HepG2 (cell line): ENCODE measurements around the gene WDR73. TPM values are rescaled to one million over a fixed set of nuclear protein-coding genes. Genes with fewer than 3 reads are reported as not detected.

Experiments
- ATAC-seq: fragments of 200-7000 bp; cut with Tn5 transposase; 3 replicates; pipeline ENCODE4 v1.9.1; 2020; ENCODE audit warnings: mild to moderate bottlenecking, moderate library complexity
- BruUV-seq: library from RNA; stranded (reverse); fragments of 400-500 nt; replicated peaks from 2 replicates; lab custom pipeline; 2021; lab: Mats Ljungman, UMichigan
- CTCF ChIA-PET: fragments of 300-600 bp; formaldehyde crosslinking; extraction: SDS; loops from one replicate; lab custom pipeline; 2021; ENCODE audit warnings: low total read pairs, inconsistent platforms, low intra/inter-chr PET ratio; lab: Yijun Ruan, JAX
- POLR2A ChIA-PET: fragments of 350-600 bp; sonication (Branson Sonifier 250); formaldehyde crosslinking; loops from one replicate; lab custom pipeline; 2020; ENCODE audit warnings: antibody characterized with exemption, inconsistent platforms; lab: Yijun Ruan, JAX
- DNase-seq: peaks from one replicate; pipeline ENCODE4 v3.0.0-alpha.2; 2015; ENCODE audit warnings: low spot score
- FAIRE-seq: peaks from 3 replicates; lab custom pipeline; 2011; peaks lifted over from hg19 to GRCh38; lab: Jason Lieb, UNC
- H2AFZ ChIP-seq: one replicate; pipeline ENCODE4 v1.6.1; 2011; ENCODE audit warnings: low read length, inconsistent platforms
- H3K27ac ChIP-seq: fragments of 300-600 bp; 3 replicates; pipeline ENCODE4 v1.8.0; 2011; ENCODE audit warnings: mixed run types, mild to moderate bottlenecking, mixed read lengths, low read length, inconsistent platforms; ENCODE audit not compliant: insufficient read depth; ENCODE audit errors: extremely low read length
- H3K27me3 ChIP-seq, 2 experiments: fragments of 200-600 bp in 1 of 2; 2 replicates in 1 of 2; 3 replicates in 1 of 2; pipeline versions ENCODE4 v1.6.0 to v1.8.0; 2011; ENCODE audit warnings: low read length in 2 of 2, mild to moderate bottlenecking in 2 of 2, moderate library complexity in 2 of 2, inconsistent platforms in 1 of 2; ENCODE audit not compliant: insufficient read depth in 2 of 2, control insufficient read depth in 1 of 2
- H3K36me3 ChIP-seq, 2 experiments: fragments of 200-600 bp in 1 of 2; replicated peaks in 1 of 2; 2 replicates in 1 of 2; 3 replicates in 1 of 2; pipeline versions ENCODE4 v1.5.1 to v1.8.0; 2011; ENCODE audit warnings: low read length in 2 of 2, inconsistent platforms in 1 of 2; ENCODE audit not compliant: insufficient read depth in 2 of 2, control insufficient read depth in 1 of 2
- H3K4me1 ChIP-seq: 2 replicates; pipeline ENCODE4 v1.5.1; 2012; ENCODE audit warnings: low read length, inconsistent platforms; ENCODE audit not compliant: insufficient read depth
- H3K4me2 ChIP-seq: 2 replicates; pipeline ENCODE4 v1.6.0; 2011; ENCODE audit warnings: low read depth, low read length, inconsistent platforms
- H3K4me3 ChIP-seq, 3 experiments: fragments of 200-600 bp in 1 of 3; sonication (generic), shearing (Covaris generic) in 1 of 3; replicated peaks in 1 of 3; 2 replicates each; pipeline ENCODE4 v1.5.1; 2011 to 2016; ENCODE audit warnings: low read length in 3 of 3, inconsistent platforms in 2 of 3, low read depth in 2 of 3, mild to moderate bottlenecking in 2 of 3, control low read depth in 1 of 3, mixed read lengths in 1 of 3; ENCODE audit not compliant: insufficient read depth in 1 of 3
- H3K79me2 ChIP-seq: one replicate; pipeline ENCODE4 v1.6.1; 2011; ENCODE audit warnings: low read length, inconsistent platforms; ENCODE audit not compliant: insufficient read depth
- H3K9ac ChIP-seq: 2 replicates; pipeline ENCODE4 v1.6.0; 2011; ENCODE audit warnings: mild to moderate bottlenecking, low read depth, low read length, inconsistent platforms; ENCODE audit not compliant: insufficient read depth
- H3K9me3 ChIP-seq: 2 replicates; pipeline ENCODE4 v1.5.1; 2012; ENCODE audit warnings: mild to moderate bottlenecking, low read length
- H4K20me1 ChIP-seq: 2 replicates; pipeline ENCODE4 v1.6.0; 2011; ENCODE audit warnings: inconsistent platforms, mild to moderate bottlenecking, low read length, moderate library complexity; ENCODE audit not compliant: insufficient read depth
- ATRX ChIP-seq: sonication (generic); formaldehyde crosslinking; IDR thresholded peaks from 2 replicates; pipeline ENCODE4 v1.4.0; 2020; ENCODE audit warnings: missing genetic modification reagents, borderline replicate concordance
- BORCS8-MEF2B ChIP-seq: sonication (generic); formaldehyde crosslinking; IDR thresholded peaks from 2 replicates; pipeline ENCODE4 v1.8.0; 2022; ENCODE audit warnings: mild to moderate bottlenecking, missing genetic modification reagents
- MTA1 ChIP-seq: sonication (generic); formaldehyde crosslinking; IDR thresholded peaks from 2 replicates; pipeline ENCODE4 v1.4.0; 2020; ENCODE audit warnings: missing genetic modification reagents, mild to moderate bottlenecking, borderline replicate concordance
- NCOA1 ChIP-seq: sonication (generic); formaldehyde crosslinking; IDR thresholded peaks from 2 replicates; pipeline ENCODE4 v1.9.0; 2021; ENCODE audit warnings: missing genetic modification reagents
- RBFOX2 ChIP-seq: fragments of 200-400 bp; formaldehyde crosslinking; IDR thresholded peaks from 2 replicates; pipeline ENCODE4 v1.6.1; 2017; ENCODE audit warnings: low read depth, mild to moderate bottlenecking, low read length
- SAFB2 ChIP-seq: sonication (generic); formaldehyde crosslinking; IDR thresholded peaks from 2 replicates; pipeline ENCODE4 v1.5.1; 2020; ENCODE audit warnings: missing genetic modification reagents, low read depth, mild to moderate bottlenecking, borderline replicate concordance
- SRSF4 ChIP-seq: fragments of 200-400 bp; formaldehyde crosslinking; IDR thresholded peaks from one replicate; pipeline ENCODE4 v1.6.1; 2018; ENCODE audit warnings: mild to moderate bottlenecking, low read depth, low read length, moderate library complexity; ENCODE audit not compliant: poor library complexity, severe bottlenecking
- ZFP62 ChIP-seq: sonication (generic); formaldehyde crosslinking; IDR thresholded peaks from 2 replicates; pipeline ENCODE4 v1.4.0; 2020; ENCODE audit warnings: missing genetic modification reagents
- WGBS: methylation state at CpG from one replicate; pipeline ENCODE4 v1.1.6; 2017; ENCODE audit warnings: low lambda C conversion rate; 5-methylcytosine and 5-hydroxymethylcytosine counted together
- in situ Hi-C: cut with HindIII; loops from 2 replicates; pipeline ENCODE4 v1.10.0; 2017; ENCODE audit warnings: low pct_unique_long_range_greater_than_20kb; ENCODE audit not compliant: extremely low pct_ligation_motif_present
- intact Hi-C: fragments of 100-400 bp; cut with micrococcal nuclease; formaldehyde crosslinking; loops from one replicate; pipeline ENCODE4 v1.10.0; 2022; ENCODE audit not compliant: unreplicated experiment
- polyA plus RNA-seq, 8 experiments: library from polyadenylated mRNA; depleted of rRNA in 3 of 8; stranded (reverse) in 7 of 8; unstranded in 1 of 8; fragments of >200 nt; fragmentation: Illumina TruSeq in 4 of 8; extraction: Trizol in 4 of 8; gene quantifications; 2 replicates each; pipeline versions ENCODE4 v1.2.1 to v1.2.3, GENCODE V29; 2011 to 2016; ENCODE audit warnings: low read depth in 4 of 8, missing spikeins in 1 of 8, mixed read lengths in 1 of 8; ENCODE audit not compliant: insufficient read depth in 1 of 8
- total RNA-seq, 5 experiments: library from RNA; depleted of rRNA; stranded (reverse); fragments of >200 nt; fragmentation: Illumina TruSeq; extraction: Trizol; gene quantifications; 2 replicates each; pipeline ENCODE4 v1.2.3, GENCODE V29; 2016; ENCODE audit warnings: low read depth in 1 of 5
- TF ChIP-seq, protein P1 (sequence below): sonication (generic); formaldehyde crosslinking; IDR thresholded peaks from 2 replicates; pipeline ENCODE4 v1.4.0; 2020; ENCODE audit warnings: missing genetic modification reagents, borderline replicate concordance

The WDR73 gene
- total and polyA plus RNA-seq, 2 of the 13 experiments (the other 11 are each of a cell fraction or from before 2014, with no cell fraction given): 20.0 to 35.5 TPM

DNA sequence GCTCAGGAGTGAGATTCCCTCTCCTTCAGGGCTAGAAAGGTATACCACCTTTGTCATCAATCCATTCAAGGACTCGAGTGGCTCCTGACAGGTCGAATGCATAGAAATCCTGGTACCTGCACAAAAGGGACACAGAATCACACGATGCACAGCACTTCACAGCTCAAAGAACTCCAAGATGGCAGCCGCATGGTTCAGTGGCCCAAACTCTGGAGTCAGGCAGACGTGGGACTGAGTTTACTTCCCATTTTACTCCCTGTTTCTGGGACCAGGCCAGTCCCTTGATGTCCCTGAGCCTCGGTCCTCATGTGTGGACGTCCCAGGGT is 536 bp downstream of the WDR73 start:
- CTCF ChIA-PET: interaction anchor here (1.6 to 1.7 kb wide), 2 partner anchors 54 to 274 kb away, joined by 4 to 6 read pairs; no protein-coding TSS in a partner anchor

DNA sequence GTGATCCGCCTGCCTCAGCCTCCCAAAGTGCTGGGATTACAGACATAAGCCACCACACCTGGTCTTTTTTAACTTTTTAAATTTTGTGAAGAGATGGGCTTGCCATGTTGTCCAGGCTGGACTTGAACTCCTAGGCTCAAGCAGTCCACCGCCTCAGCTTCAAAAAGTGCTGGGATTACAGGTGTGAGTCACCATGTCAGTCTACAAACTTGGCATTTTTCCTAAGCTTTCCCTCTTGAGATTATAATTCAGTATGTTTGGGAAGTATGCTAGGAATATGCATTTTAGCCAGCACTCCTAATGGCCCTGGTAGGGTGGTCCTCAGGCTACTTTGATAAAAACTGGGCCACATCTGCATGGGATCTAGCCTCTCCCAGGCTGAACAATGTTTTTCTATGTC is 4.4 kb downstream of the WDR73 start:
- Histone ChIP-seq H3K4me1 (peaks cover 32% of the 10 kb centered on the region), H3K4me2 (no peak overlapping the region), H3K4me3 (no peak overlapping the region), H3K9me3 (no peaks in the 10 kb centered on the region), H3K9ac (no peak overlapping the region), H2AFZ (no peak overlapping the region), H3K79me2 (peaks cover 15% of the 10 kb centered on the region), H3K36me3 (peaks cover 26 to 48% of the 10 kb centered on the region in 2 experiments), H4K20me1 (no peaks in the 10 kb centered on the region), H3K27me3 (no peaks in the 10 kb centered on the region; a peak in 1 of 5 replicates), H3K27ac (no peak overlapping the region)
- no peak for FAIRE-seq
- ATAC-seq: no peak
- in situ Hi-C loops: loop anchor here (10.0 kb wide), 1 partner anchor 275 kb away; no protein-coding TSS in a partner anchor
- no peak for DNase-seq
- CTCF ChIA-PET: no interaction called here
- intact Hi-C loops: loop anchor here (10.0 kb wide), 1 partner anchor 165 kb away; the partner anchor contains the start of gene ALPK3
- TF ChIP-seq RBFOX2: 0 out of 2 replicates have a peak, but pooled peaks have one; percentile 20
- TF ChIP-seq, protein P1, sequence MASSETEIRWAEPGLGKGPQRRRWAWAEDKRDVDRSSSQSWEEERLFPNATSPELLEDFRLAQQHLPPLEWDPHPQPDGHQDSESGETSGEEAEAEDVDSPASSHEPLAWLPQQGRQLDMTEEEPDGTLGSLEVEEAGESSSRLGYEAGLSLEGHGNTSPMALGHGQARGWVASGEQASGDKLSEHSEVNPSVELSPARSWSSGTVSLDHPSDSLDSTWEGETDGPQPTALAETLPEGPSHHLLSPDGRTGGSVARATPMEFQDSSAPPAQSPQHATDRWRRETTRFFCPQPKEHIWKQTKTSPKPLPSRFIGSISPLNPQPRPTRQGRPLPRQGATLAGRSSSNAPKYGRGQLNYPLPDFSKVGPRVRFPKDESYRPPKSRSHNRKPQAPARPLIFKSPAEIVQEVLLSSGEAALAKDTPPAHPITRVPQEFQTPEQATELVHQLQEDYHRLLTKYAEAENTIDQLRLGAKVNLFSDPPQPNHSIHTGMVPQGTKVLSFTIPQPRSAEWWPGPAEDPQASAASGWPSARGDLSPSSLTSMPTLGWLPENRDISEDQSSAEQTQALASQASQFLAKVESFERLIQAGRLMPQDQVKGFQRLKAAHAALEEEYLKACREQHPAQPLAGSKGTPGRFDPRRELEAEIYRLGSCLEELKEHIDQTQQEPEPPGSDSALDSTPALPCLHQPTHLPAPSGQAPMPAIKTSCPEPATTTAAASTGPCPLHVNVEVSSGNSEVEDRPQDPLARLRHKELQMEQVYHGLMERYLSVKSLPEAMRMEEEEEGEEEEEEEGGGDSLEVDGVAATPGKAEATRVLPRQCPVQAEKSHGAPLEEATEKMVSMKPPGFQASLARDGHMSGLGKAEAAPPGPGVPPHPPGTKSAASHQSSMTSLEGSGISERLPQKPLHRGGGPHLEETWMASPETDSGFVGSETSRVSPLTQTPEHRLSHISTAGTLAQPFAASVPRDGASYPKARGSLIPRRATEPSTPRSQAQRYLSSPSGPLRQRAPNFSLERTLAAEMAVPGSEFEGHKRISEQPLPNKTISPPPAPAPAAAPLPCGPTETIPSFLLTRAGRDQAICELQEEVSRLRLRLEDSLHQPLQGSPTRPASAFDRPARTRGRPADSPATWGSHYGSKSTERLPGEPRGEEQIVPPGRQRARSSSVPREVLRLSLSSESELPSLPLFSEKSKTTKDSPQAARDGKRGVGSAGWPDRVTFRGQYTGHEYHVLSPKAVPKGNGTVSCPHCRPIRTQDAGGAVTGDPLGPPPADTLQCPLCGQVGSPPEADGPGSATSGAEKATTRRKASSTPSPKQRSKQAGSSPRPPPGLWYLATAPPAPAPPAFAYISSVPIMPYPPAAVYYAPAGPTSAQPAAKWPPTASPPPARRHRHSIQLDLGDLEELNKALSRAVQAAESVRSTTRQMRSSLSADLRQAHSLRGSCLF (CRISPR knock-in tag): no peak
- no peak for TF ChIP-seq SRSF4
- WGBS: 100% methylated on average over 2 of the region's 2 CpGs
- POLR2A ChIA-PET: interaction anchor here (1.3 to 6.7 kb wide), 3 partner anchors 6 to 43 kb away, joined by 4 to 45 read pairs (median 6); no protein-coding TSS in a partner anchor
- no TSS peak for BruUV-seq

More for the DNA sequence above, 536 bp downstream of the WDR73 start:
- Histone ChIP-seq H3K27me3 (no peaks in the 10 kb centered on the region; a peak in 1 of 5 replicates), H3K9ac (peak overlapping the region; percentile 88), H3K79me2 (peaks cover 15% of the 10 kb centered on the region), H3K4me3 (peak overlapping the region; percentile 74 to 89 (median 85)), H3K4me1 (peaks cover 57% of the 10 kb centered on the region), H4K20me1 (no peaks in the 10 kb centered on the region), H3K36me3 (peaks cover 5 to 14% of the 10 kb centered on the region in 2 experiments), H3K27ac (peak overlapping the region; percentile 83), H3K9me3 (no peaks in the 10 kb centered on the region), H3K4me2 (peak overlapping the region; percentile 100), H2AFZ (no peak overlapping the region)
- DNase-seq (no peak), ATAC-seq (no peak), FAIRE-seq (no peak)
- in situ Hi-C loops (loop anchor here (10.0 kb wide), 1 partner anchor 271 kb away; no protein-coding TSS in a partner anchor), intact Hi-C loops (loop anchor here (10.0 kb wide), 1 partner anchor 161 kb away; the partner anchor contains the start of gene ALPK3)
- TF ChIP-seq ZFP62 (no peak), BORCS8-MEF2B (CRISPR knock-in tag) (0 out of 2 replicates have a peak, but pooled peaks have one; percentile 2), NCOA1 (0 out of 2 replicates have a peak, but pooled peaks have one; percentile 57), SAFB2 (CRISPR knock-in tag) (0 out of 2 replicates have a peak, but pooled peaks have one; percentile 41), ATRX (no peak), MTA1 (0 out of 2 replicates have a peak, but pooled peaks have one; percentile 1)
- POLR2A ChIA-PET: interaction anchor here (1.0 to 6.7 kb wide), 14 partner anchors 10 to 95 kb away, joined by 3 to 47 read pairs (median 6); partner anchors contain the start of genes SEC11A, ZNF592 and ZSCAN2
- TSS peak; percentile 84 for BruUV-seq
- WGBS: 0% methylated on average over 3 of the region's 7 CpGs
